HepG2 (cell line): ENCODE results near the gene GRK6. TPM values are rescaled to one million over a fixed set of nuclear protein-coding genes. Genes with fewer than 3 reads are reported as not detected.

Experiments used
- DMAP1 ChIP-seq: IDR thresholded peaks from 2 replicates; pipeline ENCODE4 v1.6.1; 2016
- DNMT3B ChIP-seq: conservative IDR thresholded peaks from 2 replicates; pipeline ENCODE4 v1.6.1; 2016; ENCODE audit warnings: missing biosample characterization, control low read depth
- FOXP1 ChIP-seq, 2 experiments: fragments of 450-650 bp in 1 of 2; IDR thresholded peaks; 2 replicates each; pipeline ENCODE4 v1.6.1; 2017 to 2018; ENCODE audit warnings: antibody characterized with exemption in 1 of 2
- HMG20A ChIP-seq: IDR thresholded peaks from 2 replicates; pipeline ENCODE4 v1.6.1; 2016; ENCODE audit warnings: borderline replicate concordance
- HNRNPUL1 ChIP-seq: fragments of 200-400 bp; formaldehyde crosslinking; IDR thresholded peaks from 2 replicates; pipeline ENCODE4 v1.6.1; 2017; ENCODE audit warnings: low read depth, mild to moderate bottlenecking, low read length, moderate library complexity
- HOXA3 ChIP-seq: sonication (generic); formaldehyde crosslinking; IDR thresholded peaks from 2 replicates; pipeline ENCODE4 v1.5.0; 2020; ENCODE audit warnings: missing genetic modification reagents
- MXD4 ChIP-seq: IDR thresholded peaks from 2 replicates; pipeline ENCODE4 v1.6.1; 2016; ENCODE audit warnings: mild to moderate bottlenecking, missing biosample characterization, missing genetic modification reagents
- NCOA5 ChIP-seq: sonication (generic); formaldehyde crosslinking; IDR thresholded peaks from 2 replicates; pipeline ENCODE4 v1.4.0; 2020; ENCODE audit warnings: missing genetic modification reagents
- NFE2L2 ChIP-seq: fragments of 150-350 bp; IDR thresholded peaks from 2 replicates; pipeline ENCODE4 v1.6.1; 2014; ENCODE audit warnings: low read length
- NR1H2 ChIP-seq: sonication (generic); formaldehyde crosslinking; IDR thresholded peaks from 2 replicates; pipeline ENCODE4 v1.8.1; 2022; ENCODE audit warnings: low read depth, missing genetic modification reagents, borderline replicate concordance
- NR3C1 ChIP-seq: sonication (generic); formaldehyde crosslinking; IDR thresholded peaks from 2 replicates; pipeline ENCODE4 v1.4.0; 2020; ENCODE audit warnings: missing genetic modification reagents
- PRDM10 ChIP-seq: sonication (generic); formaldehyde crosslinking; IDR thresholded peaks from 2 replicates; pipeline ENCODE4 v1.4.0; 2020; ENCODE audit warnings: low read depth, missing genetic modification reagents
- SAFB2 ChIP-seq: sonication (generic); formaldehyde crosslinking; IDR thresholded peaks from 2 replicates; pipeline ENCODE4 v1.5.1; 2020; ENCODE audit warnings: missing genetic modification reagents, low read depth, mild to moderate bottlenecking, borderline replicate concordance
- SIX4 ChIP-seq: sonication (generic); formaldehyde crosslinking; IDR thresholded peaks from 2 replicates; pipeline ENCODE4 v1.4.0; 2020; ENCODE audit warnings: missing genetic modification reagents
- SMAD1 ChIP-seq: sonication (generic); formaldehyde crosslinking; IDR thresholded peaks from 2 replicates; pipeline ENCODE4 v1.4.0; 2020; ENCODE audit warnings: missing genetic modification reagents, low read depth, mild to moderate bottlenecking, borderline replicate concordance
- SP2 ChIP-seq: sonication (generic); formaldehyde crosslinking; IDR thresholded peaks from 2 replicates; pipeline ENCODE4 v1.5.1; 2020; ENCODE audit warnings: mild to moderate bottlenecking, missing genetic modification reagents
- TCF7 ChIP-seq: sonication (generic); IDR thresholded peaks from 2 replicates; pipeline ENCODE4 v1.6.1; 2016; ENCODE audit warnings: antibody characterized with exemption, low read depth
- TFDP2 ChIP-seq: sonication (generic); formaldehyde crosslinking; IDR thresholded peaks from 2 replicates; pipeline ENCODE4 v1.4.0; 2020; ENCODE audit warnings: missing genetic modification reagents
- ZFY ChIP-seq: sonication (generic); formaldehyde crosslinking; IDR thresholded peaks from 2 replicates; pipeline ENCODE4 v1.4.0; 2020; ENCODE audit warnings: missing genetic modification reagents
- ZMAT5 ChIP-seq: sonication (generic); formaldehyde crosslinking; IDR thresholded peaks from 2 replicates; pipeline ENCODE4 v1.5.0; 2020; ENCODE audit warnings: mild to moderate bottlenecking, low read depth, missing genetic modification reagents, borderline replicate concordance
- ZNF282 ChIP-seq: fragments of 450-650 bp; IDR thresholded peaks from 2 replicates; pipeline ENCODE4 v1.6.1; 2018; ENCODE audit not compliant: partially characterized antibody
- ZNF326 ChIP-seq: sonication (generic); formaldehyde crosslinking; IDR thresholded peaks from 2 replicates; pipeline ENCODE4 v1.4.0; 2020; ENCODE audit warnings: missing genetic modification reagents, borderline replicate concordance
- ZNF44 ChIP-seq: sonication (generic); formaldehyde crosslinking; IDR thresholded peaks from 2 replicates; pipeline ENCODE4 v1.5.1; 2020; ENCODE audit warnings: mild to moderate bottlenecking, missing genetic modification reagents
- ZNF570 ChIP-seq: sonication (generic); formaldehyde crosslinking; IDR thresholded peaks from 2 replicates; pipeline ENCODE4 v1.4.0; 2020; ENCODE audit warnings: mild to moderate bottlenecking, missing genetic modification reagents, borderline replicate concordance
- ZNF580 ChIP-seq: IDR thresholded peaks from 2 replicates; pipeline ENCODE4 v1.6.1; 2016; ENCODE audit warnings: low read depth, borderline replicate concordance
- ZNF644 ChIP-seq: IDR thresholded peaks from 2 replicates; pipeline ENCODE4 v1.6.1; 2016; ENCODE audit warnings: low read depth
- ZNF75D ChIP-seq: sonication (generic); formaldehyde crosslinking; IDR thresholded peaks from 2 replicates; pipeline ENCODE4 v1.8.1; 2023; ENCODE audit warnings: missing genetic modification reagents, mild to moderate bottlenecking, borderline replicate concordance
- polyA plus RNA-seq, 8 experiments: library from polyadenylated mRNA; depleted of rRNA in 3 of 8; stranded (reverse) in 7 of 8; unstranded in 1 of 8; fragments of >200 nt; fragmentation: Illumina TruSeq in 4 of 8; extraction: Trizol in 4 of 8; gene quantifications; 2 replicates each; pipeline versions ENCODE4 v1.2.1 to v1.2.3, GENCODE V29; 2011 to 2016; ENCODE audit warnings: low read depth in 4 of 8, missing spikeins in 1 of 8, mixed read lengths in 1 of 8; ENCODE audit not compliant: insufficient read depth in 1 of 8
- total RNA-seq, 5 experiments: library from RNA; depleted of rRNA; stranded (reverse); fragments of >200 nt; fragmentation: Illumina TruSeq; extraction: Trizol; gene quantifications; 2 replicates each; pipeline ENCODE4 v1.2.3, GENCODE V29; 2016; ENCODE audit warnings: low read depth in 1 of 5

GRK6 gene
- total and polyA plus RNA-seq, 2 of the 13 experiments (the other 11 are each of a cell fraction or from before 2014, with no cell fraction given), result 13.2 to 19.9 TPM

- peak; percentile 25 for TF ChIP-seq PRDM10 (CRISPR knock-in tag)
- no peak for TF ChIP-seq ZNF326 (CRISPR knock-in tag)
- TF ChIP-seq NR3C1 (CRISPR knock-in tag), result no peak
- TF ChIP-seq TCF7, result no peak
- TF ChIP-seq ZNF570, result no peak
- no peak for TF ChIP-seq NR1H2 (CRISPR knock-in tag)
- TF ChIP-seq HMG20A (CRISPR knock-in tag), result no peak
- no peak for TF ChIP-seq HNRNPUL1
- no peak for TF ChIP-seq FOXP1 (IDR thresholded peaks at IDR 0.05)
- TF ChIP-seq FOXP1 (CRISPR knock-in tag; IDR thresholded peaks at IDR 0.05), result no peak; the same call in 1 of the 2 replicates
- TF ChIP-seq ZNF44 (CRISPR knock-in tag), result no peak
- TF ChIP-seq ZFY, result peak; percentile 80
- no peak for TF ChIP-seq ZNF75D (CRISPR knock-in tag)
- TF ChIP-seq ZMAT5 (CRISPR knock-in tag), result no peak
- no peak for TF ChIP-seq ZNF644
- TF ChIP-seq DNMT3B (CRISPR knock-in tag), result no peak
- peak; percentile 47; the same call in 1 of the 2 replicates for TF ChIP-seq MXD4 (CRISPR knock-in tag)
- TF ChIP-seq SAFB2 (CRISPR knock-in tag), result no peak
- peak; percentile 74 for TF ChIP-seq DMAP1 (CRISPR knock-in tag)
- TF ChIP-seq SMAD1 (CRISPR knock-in tag), result no peak
- TF ChIP-seq TFDP2 (CRISPR knock-in tag), result peak; percentile 35; the same call in 1 of the 2 replicates
- peak; percentile 47; the same call in 1 of the 2 replicates for TF ChIP-seq SIX4 (CRISPR knock-in tag)
- peak; percentile 92 for TF ChIP-seq SP2 (CRISPR knock-in tag)
- no peak for TF ChIP-seq ZNF282
- no peak for TF ChIP-seq NCOA5
- peak; percentile 35 for TF ChIP-seq ZNF580 (CRISPR knock-in tag)
- TF ChIP-seq HOXA3 (CRISPR knock-in tag), result peak; percentile 29; the same call in 1 of the 2 replicates
- no peak for TF ChIP-seq NFE2L2
Observed at GRCh38 chr5:177425801-177426565, 493 bp upstream of the GRK6 start (continued).
